Measurements from ENCODE around the gene ARHGEF35. TPM values are rescaled to one million over a fixed set of nuclear protein-coding genes. Genes with fewer than 3 reads are reported as not detected.
"Not testable (repeated sequence)": the region's sequence is repeated elsewhere in the genome, so short reads cannot be mapped to it uniquely, and the experiment has no call there.

The ARHGEF35 gene
- polyA plus RNA-seq (ENCODE audit: insufficient read length in 10 of 10), result 1 to 10 TPM in 9 of 10 donors, under 1 TPM in 1; 0.72 to 3.1 (median 1.9) TPM
- long read RNA-seq, donor 1, result 0 reads
- long read RNA-seq, donor 2, result 0 reads
- long read RNA-seq, donor 3, result 0 reads
- long read RNA-seq, donor 4, result 0 reads
- long read RNA-seq, donor 5, partial matches to known transcripts, result 0 of 3 reads
- long read RNA-seq, donor 5, other reads (novel, unspliced or antisense), result 0 of 3 reads
- long read RNA-seq, donor 6, partial matches to known transcripts, result 0 of 1 reads
- long read RNA-seq, donor 6, other reads (novel, unspliced or antisense), result 0 of 1 reads
- long read RNA-seq, donor 7, partial matches to known transcripts, result 0 of 1 reads
- long read RNA-seq, donor 7, other reads (novel, unspliced or antisense), result 0 of 1 reads
- long read RNA-seq, donor 8, partial matches to known transcripts, result 0 of 1 reads
- long read RNA-seq, donor 8, other reads (novel, unspliced or antisense), result 0 of 1 reads
- long read RNA-seq, donor 9, result 0 reads

DNA sequence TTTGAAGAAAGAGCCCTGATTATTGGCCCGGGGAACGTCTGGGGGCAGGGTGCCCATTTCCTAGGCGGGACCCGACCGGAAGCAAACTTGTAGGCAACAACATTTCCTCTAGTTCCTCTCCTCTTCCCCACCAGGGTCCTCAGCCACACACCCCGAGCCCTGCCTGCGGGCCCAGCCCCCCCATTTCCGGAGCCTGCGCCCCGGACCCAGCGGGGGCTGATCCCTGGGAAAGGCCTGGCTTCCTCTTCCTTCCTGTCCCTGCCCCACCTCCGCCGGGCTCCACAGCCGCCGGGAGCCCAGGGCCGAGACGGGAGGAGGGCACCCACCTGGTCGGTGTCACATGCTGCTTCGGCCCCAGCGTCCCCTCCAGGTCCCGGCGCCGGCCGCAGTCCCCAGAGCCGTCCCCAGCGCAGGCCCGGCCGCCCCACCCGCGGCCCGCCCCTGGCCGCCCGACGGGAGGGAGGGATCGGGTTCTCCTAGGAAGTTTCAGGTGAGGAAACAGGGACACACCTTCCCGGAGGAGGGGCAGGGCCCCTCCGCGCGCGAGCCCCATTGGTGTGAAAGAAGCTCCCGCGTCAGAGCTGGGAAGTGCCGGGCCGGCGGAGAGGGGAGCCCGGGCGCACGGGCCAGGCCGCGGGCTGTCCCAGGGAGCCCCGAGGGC, at the start of gene ARHGEF35:
TSS of gene ARHGEF35 (minus strand) at position 622 of the 661 bp plus-strand sequence. CDS start 7,450 bp downstream, outside the sequence.
- DNase-seq, result not testable (repeated sequence)

- not testable (repeated sequence) for DNase-seq
These were observed 49.7 kb upstream of the ARHGEF35 start for GRCh38 chr7:144245372-144245771.

- not testable (repeated sequence) for DNase-seq
These were observed 43.7 kb upstream of the ARHGEF35 start, which contains the start of gene OR2A42 for GRCh38 chr7:144239365-144239764. Gene OR2A42 (minus strand): TSS chr7:144239605. CDS start chr7:144232843, 6,762 bp downstream.

DNA sequence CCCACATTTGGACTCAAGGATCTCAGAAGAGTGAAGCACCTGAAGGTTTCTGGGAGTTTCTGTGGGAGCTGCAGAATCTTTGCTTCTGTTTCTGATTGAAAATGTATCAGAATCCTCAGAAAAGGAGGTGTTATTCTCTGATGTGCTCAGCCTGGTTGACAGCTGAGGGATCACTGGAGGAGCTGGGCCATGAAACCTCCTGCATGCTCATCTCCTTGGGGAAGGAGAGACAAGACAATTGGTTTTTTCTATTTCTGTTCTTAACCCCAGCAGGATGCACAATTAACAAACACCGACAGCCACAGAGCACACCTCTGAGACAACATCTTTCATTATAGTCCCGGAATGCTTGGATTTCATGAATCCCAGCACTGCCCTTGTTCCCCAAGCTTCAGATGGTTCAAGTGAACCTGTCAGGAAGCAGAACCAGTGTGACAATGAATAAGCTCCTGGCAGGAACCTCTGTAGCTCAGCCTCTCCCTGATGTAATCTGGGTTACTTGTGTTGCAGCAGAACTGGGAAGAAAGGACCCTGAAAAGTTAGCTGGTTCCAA, 43.0 kb upstream of the ARHGEF35 start:
- DNase-seq, result not testable (repeated sequence)

DNA sequence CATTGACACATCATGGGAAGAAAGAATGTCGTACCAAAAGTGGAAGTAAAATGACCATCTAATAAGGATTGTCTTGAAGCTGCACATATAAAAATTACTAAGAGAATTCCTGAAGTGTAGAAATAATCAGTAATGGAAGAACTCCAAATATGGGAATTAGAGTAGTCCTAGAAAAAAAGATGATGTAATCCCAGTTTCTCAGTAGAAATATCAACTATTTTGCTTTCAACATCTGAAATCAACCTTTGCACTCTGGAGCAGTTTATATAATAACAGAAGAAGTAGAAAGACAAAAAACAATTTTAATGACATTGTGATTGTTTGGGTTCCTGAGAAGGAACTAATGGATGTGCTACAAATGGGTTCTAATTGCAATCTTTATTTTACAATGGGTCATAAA, 37.4 kb upstream of the ARHGEF35 start:
- not testable (repeated sequence) for DNase-seq

GRCh38 chr7:144231027-144231426, 35.4 kb upstream of the ARHGEF35 start:
- not testable (repeated sequence) for DNase-seq

DNA sequence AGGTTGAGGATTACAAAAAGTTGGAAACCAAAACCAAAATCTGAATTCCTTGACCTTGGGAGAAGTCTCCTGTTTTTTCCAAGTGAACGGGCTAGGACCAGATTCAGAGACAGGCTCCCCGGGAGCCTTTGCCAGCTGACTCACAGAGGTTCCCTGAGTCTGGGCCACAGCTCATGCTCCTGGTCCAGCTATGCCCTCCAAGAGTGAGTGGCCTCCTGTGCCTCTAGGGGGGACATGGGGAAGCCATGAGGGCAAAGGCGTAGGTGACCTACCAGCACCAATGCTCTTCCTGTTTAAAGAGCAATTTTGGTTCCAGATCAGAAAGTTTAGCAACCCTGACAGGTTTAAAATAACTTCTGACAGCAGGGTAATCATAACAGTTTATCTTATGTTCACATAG, 33.2 kb upstream of the ARHGEF35 start:
- not testable (repeated sequence) for DNase-seq

DNA sequence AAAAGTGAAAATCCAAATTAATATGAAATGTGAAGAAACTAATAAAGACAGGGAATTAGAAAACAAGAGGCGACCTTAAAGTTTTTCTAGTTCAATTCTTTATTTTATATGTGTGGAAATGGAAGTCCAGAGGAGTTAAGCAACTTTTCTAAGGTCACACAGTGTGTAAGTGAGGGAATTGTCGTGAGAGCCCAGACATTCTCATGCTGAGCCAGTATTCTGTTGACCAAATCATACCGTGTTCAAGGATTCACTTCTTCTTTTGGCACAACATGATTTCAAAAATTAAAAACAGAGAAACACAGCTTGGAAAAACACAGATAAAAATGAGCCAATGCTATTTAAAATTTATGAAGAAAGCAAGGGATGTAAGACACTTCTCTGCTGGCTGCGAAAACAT, 31.2 kb upstream of the ARHGEF35 start:
- not testable (repeated sequence) for DNase-seq

DNA sequence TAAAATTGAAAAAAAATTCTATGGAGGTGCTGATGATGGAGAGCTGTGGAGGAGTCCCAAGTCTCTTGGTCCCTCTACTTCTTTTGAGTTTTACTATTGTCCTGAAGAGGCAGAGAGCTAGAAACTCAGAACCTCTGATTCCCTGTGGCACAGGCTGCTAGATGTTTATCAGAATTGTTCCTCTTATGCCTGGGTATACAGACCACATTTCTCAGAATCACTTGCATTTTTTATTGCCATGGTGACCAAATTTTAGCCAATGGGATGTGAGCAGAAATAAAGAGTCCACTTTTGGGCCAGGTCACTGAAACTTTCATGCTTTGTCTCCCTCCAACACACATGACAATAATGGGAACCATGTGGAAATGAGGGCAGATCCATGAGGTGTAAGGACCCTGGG, 28.0 kb upstream of the ARHGEF35 start:
- DNase-seq, result not testable (repeated sequence)

GRCh38 chr7:144220531-144220930, 24.9 kb upstream of the ARHGEF35 start:
- DNase-seq, result not testable (repeated sequence)

DNA sequence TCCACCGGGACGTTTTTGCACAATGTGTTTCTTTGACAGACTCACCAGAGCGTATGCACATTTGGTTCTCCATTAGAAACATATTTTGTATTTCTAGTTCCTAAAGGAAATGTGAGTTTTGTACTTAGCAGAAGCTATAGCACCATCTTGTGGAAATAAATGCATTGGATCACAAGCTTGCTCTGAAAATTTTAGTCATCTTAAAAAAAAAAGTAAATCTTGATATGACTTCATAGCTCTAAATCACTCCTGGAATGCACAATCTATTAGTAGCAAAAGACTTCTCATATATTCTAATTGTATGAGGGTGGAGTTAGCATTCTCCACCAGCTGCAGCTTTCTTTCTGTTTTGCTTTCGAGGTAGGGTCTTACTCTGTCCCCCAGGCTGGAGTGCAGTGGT, 23.5 kb upstream of the ARHGEF35 start:
- not testable (repeated sequence) for DNase-seq

- not testable (repeated sequence) for DNase-seq
These were observed 22.9 kb upstream of the ARHGEF35 start for GRCh38 chr7:144218581-144218980.

- DNase-seq, result not testable (repeated sequence)
These were observed 21.6 kb upstream of the ARHGEF35 start for GRCh38 chr7:144217200-144217599.

DNA sequence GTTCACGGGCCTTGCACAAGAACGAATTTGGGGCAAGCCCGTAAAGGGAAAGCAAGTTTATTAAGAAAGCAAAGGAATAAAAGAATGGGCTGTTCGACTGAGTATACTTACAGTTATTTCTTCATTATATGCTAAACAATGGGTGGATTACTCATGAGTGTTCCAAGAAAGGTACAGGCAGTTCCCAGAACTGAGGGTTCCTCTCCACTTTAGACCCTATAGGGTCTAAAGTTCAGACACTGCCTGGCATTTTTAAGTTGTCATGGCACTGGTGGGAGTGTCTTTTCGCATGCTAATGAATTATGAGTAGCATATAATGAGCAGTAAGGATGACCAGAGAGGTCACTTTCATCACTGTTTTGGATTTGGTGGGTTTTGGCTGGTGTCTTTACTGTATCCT, 9.7 kb upstream of the ARHGEF35 start:
- not testable (repeated sequence) for DNase-seq

DNA sequence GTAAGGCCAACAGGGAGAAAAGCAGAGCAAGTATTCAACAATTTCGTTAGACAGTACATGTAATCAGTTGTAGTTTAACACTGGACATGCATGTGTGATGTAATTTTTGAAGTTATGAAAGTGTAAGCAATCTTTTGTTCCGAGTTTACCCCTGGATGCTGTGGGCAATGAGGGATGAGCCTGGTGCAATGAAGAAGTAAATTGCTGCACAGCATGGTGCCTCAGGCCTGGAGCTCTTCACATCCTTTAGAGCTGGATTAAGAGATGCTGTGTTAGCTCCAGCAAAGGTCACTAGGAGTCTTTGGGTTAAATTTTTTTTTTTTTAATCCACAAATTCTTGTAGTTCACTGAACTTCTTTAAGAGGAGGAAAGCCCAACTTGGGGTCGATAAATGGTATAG, 7.5 kb upstream of the ARHGEF35 start:
- not testable (repeated sequence) for DNase-seq

GRCh38 chr7:144201978-144202377, 6.3 kb upstream of the ARHGEF35 start:
- DNase-seq, result not testable (repeated sequence)

DNA sequence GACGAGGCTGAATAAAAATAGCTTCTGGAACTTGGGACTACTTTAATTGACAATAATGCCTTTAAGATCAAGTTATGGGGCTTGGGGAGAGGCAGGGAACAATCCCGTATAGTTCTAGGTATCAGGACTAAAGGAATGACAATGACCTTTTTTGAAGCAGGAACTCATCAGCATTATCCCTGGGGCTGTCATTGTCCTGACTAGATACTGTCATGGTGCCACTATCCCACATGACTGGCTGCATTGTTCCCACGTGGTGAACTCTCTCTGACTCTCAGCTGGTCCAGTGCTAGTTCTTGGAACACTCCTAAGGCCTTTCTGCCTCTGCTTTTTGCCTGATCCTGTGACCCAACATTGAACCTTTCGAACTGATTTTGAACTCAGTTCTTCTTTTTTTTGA, 3.3 kb upstream of the ARHGEF35 start:
- not testable (repeated sequence) for DNase-seq

DNA sequence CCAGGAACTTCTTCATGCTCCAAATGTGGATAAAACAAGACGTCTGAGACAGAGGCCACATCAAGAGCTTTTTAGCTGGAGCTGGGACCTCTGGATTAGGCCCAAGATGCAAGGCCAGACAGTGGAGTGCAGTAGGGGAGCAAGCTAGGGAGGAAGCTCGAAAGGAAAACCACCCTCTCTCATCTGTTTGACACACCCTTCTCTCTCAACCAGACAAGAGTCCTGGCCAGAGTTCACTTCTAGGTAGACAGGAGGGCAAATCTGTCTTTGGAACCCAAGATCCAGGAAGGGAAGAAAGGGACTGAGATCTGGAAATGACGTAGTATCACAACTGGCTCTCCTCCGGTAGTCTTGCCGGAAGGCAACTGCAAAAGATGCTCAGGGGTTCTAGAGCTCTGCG, 1.2 kb downstream of the ARHGEF35 start:
- not testable (repeated sequence) for DNase-seq

- not testable (repeated sequence) for DNase-seq
These were observed 1.9 kb downstream of the ARHGEF35 start for GRCh38 chr7:144193782-144194181.

DNA sequence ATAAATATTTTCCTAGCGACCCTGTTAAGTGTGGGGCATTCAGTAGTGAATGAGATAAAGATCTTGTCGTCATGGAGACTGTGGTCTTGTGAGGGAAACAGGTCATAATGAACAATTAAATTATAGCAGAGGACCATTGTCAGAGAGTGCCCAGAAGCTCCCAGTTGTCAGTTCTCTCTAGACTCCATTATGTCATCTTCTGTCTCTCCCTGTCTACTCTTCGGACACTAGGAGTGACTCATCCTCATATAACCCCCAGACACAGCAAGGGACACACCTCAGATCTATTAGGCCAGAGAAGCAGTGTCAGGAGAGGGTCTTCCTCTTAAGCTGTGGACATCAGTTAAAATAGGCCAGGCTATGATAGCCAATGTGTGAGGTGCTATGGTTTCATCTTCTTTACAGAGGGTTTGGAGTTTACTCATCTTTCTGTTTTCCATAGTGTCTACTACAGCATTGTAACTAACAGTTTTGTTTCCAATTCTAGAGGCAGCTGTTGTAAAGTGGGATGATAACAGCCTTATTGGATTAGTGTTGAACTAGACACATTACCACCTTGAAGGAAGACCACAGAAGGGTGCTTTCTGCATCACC, 7.0 kb downstream of the ARHGEF35 start:
- DNase-seq, result not testable (repeated sequence)

DNA sequence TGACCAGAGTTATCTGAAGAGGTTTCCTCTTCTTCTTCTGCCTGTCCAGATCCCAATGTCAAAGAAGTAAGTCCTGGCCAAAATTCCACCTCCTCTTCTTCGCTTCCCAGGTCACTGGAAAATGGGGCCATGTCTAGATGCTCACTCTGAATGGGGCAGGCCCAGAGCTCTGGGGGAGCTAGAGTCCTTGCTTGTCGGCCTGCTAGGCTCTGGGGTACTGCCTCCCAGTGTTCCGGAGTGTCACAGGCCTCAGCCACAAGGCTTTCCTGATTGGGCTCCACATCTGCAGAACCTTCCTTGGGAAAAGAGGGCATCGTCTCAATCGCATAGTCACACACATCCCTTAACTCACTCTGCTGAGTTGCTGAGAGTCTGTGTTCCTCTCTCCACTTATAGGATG, 7.8 kb downstream of the ARHGEF35 start:
- not testable (repeated sequence) for DNase-seq

DNA sequence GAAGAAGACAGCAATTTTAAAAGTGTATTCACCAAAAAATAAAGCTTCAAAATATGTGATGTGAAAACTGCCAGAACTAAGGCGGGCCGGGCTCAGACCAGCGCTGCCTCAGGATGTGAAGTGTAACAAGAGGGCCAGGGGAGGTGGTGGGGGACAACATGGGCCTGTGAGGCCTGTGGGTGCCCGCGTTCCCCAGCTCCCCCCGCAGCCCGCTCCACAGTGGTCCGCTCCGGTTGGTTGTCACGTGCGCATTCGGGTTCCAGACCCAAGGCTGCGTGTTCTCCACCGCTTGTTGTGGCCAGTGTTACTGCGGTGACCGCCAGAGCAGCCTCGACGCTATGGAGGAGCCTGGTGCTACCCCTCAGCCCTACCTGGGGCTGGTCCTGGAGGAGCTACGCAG, 12.5 kb downstream of the ARHGEF35 start, which contains the start of gene CTAGE4:
TSS of gene CTAGE4 (plus strand) at position 301 of the 400 bp plus-strand sequence. CDS start at position 339, 38 bp downstream.
- not testable (repeated sequence) for DNase-seq

Measured in muscle of back (tissue), 13 donors.